ENCODE data around the gene STEAP1B.

GRCh38 chr7:22385326-22385725 lies 114.7 kb downstream of the STEAP1B start:
- no peak for TF ChIP-seq CTCF (IDR thresholded peaks at IDR 0.05)
- no peak for TF ChIP-seq POLR2A (IDR thresholded peaks at IDR 0.05)
- TF ChIP-seq EP300 (IDR thresholded peaks at IDR 0.05), result no peak
